Measurements from ENCODE around the gene CARHSP1. TPM values are rescaled to one million over a fixed set of nuclear protein-coding genes. Genes with fewer than 3 reads are reported as not detected.

The CARHSP1 gene
- total and polyA plus RNA-seq, 9 of the 15 experiments (the other 6 are each of a cell fraction or from before 2014, with no cell fraction given), result 5.8 to 114 (median 41.1) TPM

DNA sequence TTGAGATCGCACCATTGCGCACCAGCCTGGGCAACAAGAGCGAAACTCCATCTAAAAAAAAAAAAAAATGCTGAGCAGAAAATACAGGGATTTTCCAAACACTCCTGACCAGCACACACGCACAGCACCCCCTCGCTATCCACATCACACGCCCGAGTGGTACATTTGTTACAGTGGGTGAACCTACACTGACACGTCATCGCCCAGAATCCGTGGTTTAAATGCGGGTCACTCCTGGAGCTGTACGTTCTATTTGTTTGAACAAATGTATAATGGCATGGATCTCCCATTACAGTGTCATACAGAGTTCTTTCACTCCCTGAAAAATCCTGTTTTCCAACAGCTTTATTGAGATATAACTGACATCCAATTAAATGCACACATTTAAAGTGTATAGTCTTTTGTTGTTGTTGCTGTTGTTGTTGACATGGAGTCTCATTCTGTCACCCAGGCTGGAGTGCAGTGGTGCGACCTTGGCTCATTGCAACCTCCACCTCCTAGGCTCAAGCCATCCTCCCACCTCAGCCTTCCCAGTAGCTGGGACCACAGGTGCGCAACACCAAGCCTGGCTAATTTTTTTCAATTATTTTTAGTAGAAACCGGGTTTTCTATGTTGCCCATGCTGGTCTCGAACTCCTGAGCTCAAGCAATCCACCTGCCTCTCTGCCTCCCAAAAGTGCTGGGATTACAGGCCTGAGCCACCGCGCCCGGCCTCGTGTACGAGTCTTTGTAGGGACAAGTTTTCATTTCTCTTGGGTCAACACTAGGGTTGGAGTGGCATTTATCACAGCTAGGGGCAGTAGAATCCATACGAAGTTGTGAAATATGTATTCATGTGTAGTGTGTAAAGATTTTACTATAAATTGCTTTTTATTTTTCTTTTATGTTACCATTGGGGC lies 4.4 kb upstream of the CARHSP1 start:
- Histone ChIP-seq H3K27ac (ENCODE audit: extremely low read depth, low read depth, low read length) (no peak overlapping the region), H3K9ac (ENCODE audit: insufficient read depth in 1 of 2, low read depth in 2 of 2, low read length in 2 of 2) (no peak overlapping the region), H3K9me1 (ENCODE audit: control insufficient read depth, insufficient read depth, low read length) (no peaks in the 10 kb centered on the region), H3K9me3 (replicated peaks; ENCODE audit: control insufficient read depth, insufficient read depth, low read depth, low read length) (no peaks in the 10 kb centered on the region), H3K4me3 (no peak overlapping the region), H3K79me2 (ENCODE audit: control insufficient read depth, insufficient read depth, low read length) (peaks cover under 1% of the 10 kb centered on the region; the same call in 1 of the 3 replicates), H4K20me1 (replicated peaks; ENCODE audit: control insufficient read depth, insufficient read depth, low read length) (no peaks in the 10 kb centered on the region), H3K27me3 (ENCODE audit: control insufficient read depth in 2 of 2, insufficient read depth in 2 of 2, low read length in 2 of 2) (peaks cover 0 to 12% of the 10 kb centered on the region in 2 experiments; a peak in 2 of 5 replicates), H3K36me3 (ENCODE audit: control insufficient read depth, insufficient read depth, low read length) (no peaks in the 10 kb centered on the region), H2AFZ (ENCODE audit: low read depth, low read length) (no peak overlapping the region), H3K4me2 (ENCODE audit: insufficient read depth, low read length) (no peak overlapping the region), H3K4me1 (replicated peaks in 1 of 2; ENCODE audit: control insufficient read depth in 2 of 2, insufficient read depth in 2 of 2, low read length in 2 of 2) (peaks cover 16 to 28% of the 10 kb centered on the region in 2 experiments)
- FAIRE-seq (no peak), DNase-seq (ENCODE audit: extremely low read depth in 1 of 4, low spot score in 3 of 4) (no peak), ATAC-seq (no peak)
- no TSS peak for BruUV-seq (replicated peaks)
- 63% methylated on average over 19 of the region's 22 CpGs for WGBS (ENCODE audit: insufficient coverage, low coverage, missing lambda C conversion rate)
- intact Hi-C loops (cut with micrococcal nuclease), result loop anchor here (10.0 kb wide), 1 partner anchor 262 kb away; no protein-coding TSS in a partner anchor
- in situ Hi-C loops (cut with MboI), result no loop called here
- POLR2A ChIA-PET, result interaction anchor here (0.6 to 1.2 kb wide), 6 partner anchors 10 to 220 kb away, joined by 3 to 6 read pairs (median 3); no protein-coding TSS in a partner anchor
- CTCF ChIA-PET (ENCODE audit: low intra/inter-chr PET ratio), result no interaction called here
- TF ChIP-seq RAD21 (CRISPR knock-in tag; conservative IDR thresholded peaks at IDR 0.05 in 1 of 2, IDR thresholded peaks at IDR 0.05 in 1 of 2), result 0 out of 4 replicates have a peak, but pooled peaks of 1 of the 2 experiments have one; percentile 6
- no peak for TF ChIP-seq ETS2 (tag; IDR thresholded peaks at IDR 0.05; ENCODE audit: borderline replicate concordance, poor library complexity, severe bottlenecking)
- no peak for TF ChIP-seq MTA3 (IDR thresholded peaks at IDR 0.05; ENCODE audit: borderline replicate concordance)
- no peak for TF ChIP-seq MCM7 (IDR thresholded peaks at IDR 0.05)
- TF ChIP-seq PTRF (tag; IDR thresholded peaks at IDR 0.05), result no peak
- TF ChIP-seq CEBPB (tag; IDR thresholded peaks at IDR 0.05), result peak; percentile 59
- TF ChIP-seq, protein P1, sequence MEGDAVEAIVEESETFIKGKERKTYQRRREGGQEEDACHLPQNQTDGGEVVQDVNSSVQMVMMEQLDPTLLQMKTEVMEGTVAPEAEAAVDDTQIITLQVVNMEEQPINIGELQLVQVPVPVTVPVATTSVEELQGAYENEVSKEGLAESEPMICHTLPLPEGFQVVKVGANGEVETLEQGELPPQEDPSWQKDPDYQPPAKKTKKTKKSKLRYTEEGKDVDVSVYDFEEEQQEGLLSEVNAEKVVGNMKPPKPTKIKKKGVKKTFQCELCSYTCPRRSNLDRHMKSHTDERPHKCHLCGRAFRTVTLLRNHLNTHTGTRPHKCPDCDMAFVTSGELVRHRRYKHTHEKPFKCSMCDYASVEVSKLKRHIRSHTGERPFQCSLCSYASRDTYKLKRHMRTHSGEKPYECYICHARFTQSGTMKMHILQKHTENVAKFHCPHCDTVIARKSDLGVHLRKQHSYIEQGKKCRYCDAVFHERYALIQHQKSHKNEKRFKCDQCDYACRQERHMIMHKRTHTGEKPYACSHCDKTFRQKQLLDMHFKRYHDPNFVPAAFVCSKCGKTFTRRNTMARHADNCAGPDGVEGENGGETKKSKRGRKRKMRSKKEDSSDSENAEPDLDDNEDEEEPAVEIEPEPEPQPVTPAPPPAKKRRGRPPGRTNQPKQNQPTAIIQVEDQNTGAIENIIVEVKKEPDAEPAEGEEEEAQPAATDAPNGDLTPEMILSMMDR (IDR thresholded peaks at IDR 0.05 in 2 of 3, conservative IDR thresholded peaks at IDR 0.05 in 1 of 3; ENCODE audit: insufficient read depth in 2 of 3, low read depth in 1 of 3, low read length in 3 of 3), result peak in 2 of 3 experiments; percentile 53 to 55; a peak in 3 of 6 replicates
- TF ChIP-seq ZNF316 (IDR thresholded peaks at IDR 0.05), result no peak
- no peak for TF ChIP-seq ZNF24 (IDR thresholded peaks at IDR 0.05)
- TF ChIP-seq CEBPG (CRISPR knock-in tag; IDR thresholded peaks at IDR 0.05), result no peak
- 0 out of 4 replicates have a peak, but pooled peaks of 1 of the 2 experiments have one; percentile 10 for TF ChIP-seq CEBPG (tag; conservative IDR thresholded peaks at IDR 0.05 in 1 of 2, IDR thresholded peaks at IDR 0.05 in 1 of 2)
- no peak for TF ChIP-seq SP2 (IDR thresholded peaks at IDR 0.05; ENCODE audit: extremely low read depth, low read depth, low read length, poor library complexity, severe bottlenecking)
- TF ChIP-seq, protein P2, sequence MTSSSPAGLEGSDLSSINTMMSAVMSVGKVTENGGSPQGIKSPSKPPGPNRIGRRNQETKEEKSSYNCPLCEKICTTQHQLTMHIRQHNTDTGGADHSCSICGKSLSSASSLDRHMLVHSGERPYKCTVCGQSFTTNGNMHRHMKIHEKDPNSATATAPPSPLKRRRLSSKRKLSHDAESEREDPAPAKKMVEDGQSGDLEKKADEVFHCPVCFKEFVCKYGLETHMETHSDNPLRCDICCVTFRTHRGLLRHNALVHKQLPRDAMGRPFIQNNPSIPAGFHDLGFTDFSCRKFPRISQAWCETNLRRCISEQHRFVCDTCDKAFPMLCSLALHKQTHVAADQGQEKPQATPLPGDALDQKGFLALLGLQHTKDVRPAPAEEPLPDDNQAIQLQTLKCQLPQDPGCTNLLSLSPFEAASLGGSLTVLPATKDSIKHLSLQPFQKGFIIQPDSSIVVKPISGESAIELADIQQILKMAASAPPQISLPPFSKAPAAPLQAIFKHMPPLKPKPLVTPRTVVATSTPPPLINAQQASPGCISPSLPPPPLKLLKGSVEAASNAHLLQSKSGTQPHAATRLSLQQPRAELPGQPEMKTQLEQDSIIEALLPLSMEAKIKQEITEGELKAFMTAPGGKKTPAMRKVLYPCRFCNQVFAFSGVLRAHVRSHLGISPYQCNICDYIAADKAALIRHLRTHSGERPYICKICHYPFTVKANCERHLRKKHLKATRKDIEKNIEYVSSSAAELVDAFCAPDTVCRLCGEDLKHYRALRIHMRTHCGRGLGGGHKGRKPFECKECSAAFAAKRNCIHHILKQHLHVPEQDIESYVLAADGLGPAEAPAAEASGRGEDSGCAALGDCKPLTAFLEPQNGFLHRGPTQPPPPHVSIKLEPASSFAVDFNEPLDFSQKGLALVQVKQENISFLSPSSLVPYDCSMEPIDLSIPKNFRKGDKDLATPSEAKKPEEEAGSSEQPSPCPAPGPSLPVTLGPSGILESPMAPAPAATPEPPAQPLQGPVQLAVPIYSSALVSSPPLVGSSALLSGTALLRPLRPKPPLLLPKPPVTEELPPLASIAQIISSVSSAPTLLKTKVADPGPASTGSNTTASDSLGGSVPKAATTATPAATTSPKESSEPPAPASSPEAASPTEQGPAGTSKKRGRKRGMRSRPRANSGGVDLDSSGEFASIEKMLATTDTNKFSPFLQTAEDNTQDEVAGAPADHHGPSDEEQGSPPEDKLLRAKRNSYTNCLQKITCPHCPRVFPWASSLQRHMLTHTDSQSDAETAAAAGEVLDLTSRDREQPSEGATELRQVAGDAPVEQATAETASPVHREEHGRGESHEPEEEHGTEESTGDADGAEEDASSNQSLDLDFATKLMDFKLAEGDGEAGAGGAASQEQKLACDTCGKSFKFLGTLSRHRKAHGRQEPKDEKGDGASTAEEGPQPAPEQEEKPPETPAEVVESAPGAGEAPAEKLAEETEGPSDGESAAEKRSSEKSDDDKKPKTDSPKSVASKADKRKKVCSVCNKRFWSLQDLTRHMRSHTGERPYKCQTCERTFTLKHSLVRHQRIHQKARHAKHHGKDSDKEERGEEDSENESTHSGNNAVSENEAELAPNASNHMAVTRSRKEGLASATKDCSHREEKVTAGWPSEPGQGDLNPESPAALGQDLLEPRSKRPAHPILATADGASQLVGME (CRISPR knock-in tag; IDR thresholded peaks at IDR 0.05), result no peak

All from K562 (cell line).